ENCODE measurements around the gene NOMO2.
"Not testable (repeated sequence)": the region's sequence is repeated elsewhere in the genome, so short reads cannot be mapped to it uniquely, and the experiment has no call there.

DNA sequence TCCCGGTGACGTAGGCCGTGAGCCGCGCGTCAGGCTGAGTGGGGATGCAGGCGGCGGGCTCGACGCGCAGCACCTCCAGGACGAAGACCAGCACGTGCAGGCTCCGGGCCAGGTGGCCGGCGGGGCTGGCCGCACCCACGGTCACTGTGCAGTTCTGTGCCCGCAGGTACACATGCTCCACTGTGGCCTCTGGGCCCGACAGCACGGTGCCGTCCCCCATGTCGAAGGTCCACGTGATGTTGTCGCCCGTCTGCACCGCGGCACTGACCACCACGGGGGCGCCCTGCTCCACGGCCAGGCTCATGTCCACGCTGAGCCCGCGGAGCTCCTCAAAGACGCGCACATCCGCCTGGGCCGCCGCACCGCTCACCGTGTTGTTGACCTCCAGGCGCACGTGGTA lies 174.1 kb downstream of the NOMO2 start:
- not testable (repeated sequence) for TF ChIP-seq POLR2AphosphoS5, POLR2A, EP300 (IDR thresholded peaks at IDR 0.05)
- TF ChIP-seq, protein P1, sequence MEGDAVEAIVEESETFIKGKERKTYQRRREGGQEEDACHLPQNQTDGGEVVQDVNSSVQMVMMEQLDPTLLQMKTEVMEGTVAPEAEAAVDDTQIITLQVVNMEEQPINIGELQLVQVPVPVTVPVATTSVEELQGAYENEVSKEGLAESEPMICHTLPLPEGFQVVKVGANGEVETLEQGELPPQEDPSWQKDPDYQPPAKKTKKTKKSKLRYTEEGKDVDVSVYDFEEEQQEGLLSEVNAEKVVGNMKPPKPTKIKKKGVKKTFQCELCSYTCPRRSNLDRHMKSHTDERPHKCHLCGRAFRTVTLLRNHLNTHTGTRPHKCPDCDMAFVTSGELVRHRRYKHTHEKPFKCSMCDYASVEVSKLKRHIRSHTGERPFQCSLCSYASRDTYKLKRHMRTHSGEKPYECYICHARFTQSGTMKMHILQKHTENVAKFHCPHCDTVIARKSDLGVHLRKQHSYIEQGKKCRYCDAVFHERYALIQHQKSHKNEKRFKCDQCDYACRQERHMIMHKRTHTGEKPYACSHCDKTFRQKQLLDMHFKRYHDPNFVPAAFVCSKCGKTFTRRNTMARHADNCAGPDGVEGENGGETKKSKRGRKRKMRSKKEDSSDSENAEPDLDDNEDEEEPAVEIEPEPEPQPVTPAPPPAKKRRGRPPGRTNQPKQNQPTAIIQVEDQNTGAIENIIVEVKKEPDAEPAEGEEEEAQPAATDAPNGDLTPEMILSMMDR (IDR thresholded peaks at IDR 0.05) = not testable (repeated sequence)

Measured in upper lobe of left lung (tissue), 4 donors.